PC-3 (cell line): ENCODE results near the gene PAPPA. TPM values are rescaled to one million over a fixed set of nuclear protein-coding genes. Genes with fewer than 3 reads are reported as not detected.

Experiments used
- ATAC-seq: fragments of 200-7000 bp; cut with Tn5 transposase; 2 replicates; pipeline ENCODE4 v1.9.1; 2020; ENCODE audit warnings: mild to moderate bottlenecking, moderate library complexity
- BruUV-seq: library from RNA; stranded (reverse); fragments of 400-500 nt; replicated peaks from 2 replicates; lab custom pipeline; 2021; lab: Mats Ljungman, UMichigan
- CTCF ChIA-PET: fragments of 300-600 bp; sonication (Branson Sonifier 250); formaldehyde crosslinking; loops from one replicate; lab custom pipeline; 2022; ENCODE audit warnings: antibody characterized with exemption; lab: Charles Lee
- POLR2A ChIA-PET: fragments of 300-600 bp; sonication (Branson Sonifier 250); formaldehyde crosslinking; loops from one replicate; lab custom pipeline; 2022; ENCODE audit warnings: antibody characterized with exemption; ENCODE audit not compliant: unreplicated experiment; lab: Charles Lee
- DNase-seq: peaks from one replicate; pipeline ENCODE4 v3.0.0-alpha.2; 2015
- H2AFZ ChIP-seq: fragments of 300-600 bp; sonication (generic); 2 replicates; pipeline ENCODE4 v1.6.0; 2016; ENCODE audit warnings: antibody characterized with exemption, low read length
- H3F3A ChIP-seq: fragments of 300-600 bp; sonication (generic); one replicate; pipeline ENCODE4 v1.6.0; 2017; ENCODE audit warnings: antibody characterized with exemption, low read length, control low read depth, mild to moderate bottlenecking; ENCODE audit not compliant: unreplicated experiment
- H3K27ac ChIP-seq: fragments of 300-600 bp; sonication (generic); 2 replicates; pipeline ENCODE4 v1.5.1; 2016; ENCODE audit warnings: mild to moderate bottlenecking, low read length
- H3K27me3 ChIP-seq: fragments of 300-600 bp; sonication (generic); 2 replicates; pipeline ENCODE4 v1.6.1; 2016; ENCODE audit warnings: low read length, mixed read lengths
- H3K36me3 ChIP-seq: fragments of 300-600 bp; sonication (generic); 2 replicates; pipeline ENCODE4 v1.6.1; 2016; ENCODE audit warnings: low read depth, mixed run types, low read length, mixed read lengths
- H3K4me1 ChIP-seq: fragments of 300-600 bp; sonication (generic); 2 replicates; pipeline ENCODE4 v1.5.1; 2016; ENCODE audit warnings: low read length; ENCODE audit not compliant: insufficient read depth
- H3K4me2 ChIP-seq: fragments of 300-600 bp; sonication (generic); 2 replicates; pipeline ENCODE4 v1.6.0; 2016; ENCODE audit warnings: low read length
- H3K4me3 ChIP-seq: fragments of 300-600 bp; sonication (generic); 2 replicates; pipeline ENCODE4 v1.5.1; 2016; ENCODE audit warnings: mild to moderate bottlenecking, low read length, mixed read lengths
- H3K79me2 ChIP-seq: fragments of 300-600 bp; sonication (generic); 2 replicates; pipeline ENCODE4 v1.6.1; 2017; ENCODE audit warnings: low read length, mixed read lengths
- H3K9ac ChIP-seq: fragments of 300-600 bp; sonication (generic); 2 replicates; pipeline ENCODE4 v1.6.0; 2016; ENCODE audit warnings: mild to moderate bottlenecking, low read length
- H3K9me2 ChIP-seq: fragments of 300-600 bp; sonication (generic); replicated peaks from 2 replicates; pipeline ENCODE4 v1.6.1; 2016; ENCODE audit warnings: mixed run types, low read length, mixed read lengths
- H3K9me3 ChIP-seq: fragments of 300-600 bp; sonication (generic); 2 replicates; pipeline ENCODE4 v1.6.1; 2016; ENCODE audit warnings: low read length, mixed read lengths
- H4K20me1 ChIP-seq: fragments of 300-600 bp; sonication (generic); 2 replicates; pipeline ENCODE4 v1.6.1; 2016; ENCODE audit warnings: low read length, mixed read lengths
- EZH2 ChIP-seq: fragments of 300-600 bp; sonication (generic); IDR thresholded peaks from one replicate; pipeline ENCODE4 v1.6.1; 2017; ENCODE audit warnings: antibody characterized with exemption, mild to moderate bottlenecking, low read length; ENCODE audit not compliant: unreplicated experiment
- EZH2phosphoT487 ChIP-seq: fragments of 300-600 bp; sonication (generic); IDR thresholded peaks from 2 replicates; pipeline ENCODE4 v1.6.1; 2018; ENCODE audit warnings: mild to moderate bottlenecking, antibody characterized with exemption, low read length, borderline replicate concordance
- intact Hi-C: fragments of 100-400 bp; cut with micrococcal nuclease; formaldehyde crosslinking; loops from 2 replicates; pipeline ENCODE4 v1.9.0; 2023
- total RNA-seq: library from RNA; depleted of rRNA; stranded (reverse); fragments of >200 nt; gene quantifications from 2 replicates; pipeline ENCODE4 v1.2.3, GENCODE V29; 2014
- TF ChIP-seq, protein P1 (sequence below): fragments of 300-600 bp; sonication (generic); conservative IDR thresholded peaks from 2 replicates; pipeline ENCODE4 v1.5.1; 2017; ENCODE audit warnings: antibody characterized with exemption, low read depth, mild to moderate bottlenecking, low read length

The PAPPA gene
- total RNA-seq, 1 experiment from 2014 or later: not detected

- no peak overlapping the region for H3K27ac ChIP-seq
- H3K9me3 ChIP-seq: no peaks in the 10 kb centered on the region
- H3K4me3 ChIP-seq: no peak overlapping the region
- H3F3A ChIP-seq: no peaks in the 10 kb centered on the region
- no peak overlapping the region for H3K9ac ChIP-seq
- no peaks in the 10 kb centered on the region for H3K9me2 ChIP-seq
- H4K20me1 ChIP-seq: no peaks in the 10 kb centered on the region
- no peaks in the 10 kb centered on the region for H3K27me3 ChIP-seq
- no peak for TF ChIP-seq EZH2
- no peak for TF ChIP-seq EZH2phosphoT487
- TF ChIP-seq, protein P1, sequence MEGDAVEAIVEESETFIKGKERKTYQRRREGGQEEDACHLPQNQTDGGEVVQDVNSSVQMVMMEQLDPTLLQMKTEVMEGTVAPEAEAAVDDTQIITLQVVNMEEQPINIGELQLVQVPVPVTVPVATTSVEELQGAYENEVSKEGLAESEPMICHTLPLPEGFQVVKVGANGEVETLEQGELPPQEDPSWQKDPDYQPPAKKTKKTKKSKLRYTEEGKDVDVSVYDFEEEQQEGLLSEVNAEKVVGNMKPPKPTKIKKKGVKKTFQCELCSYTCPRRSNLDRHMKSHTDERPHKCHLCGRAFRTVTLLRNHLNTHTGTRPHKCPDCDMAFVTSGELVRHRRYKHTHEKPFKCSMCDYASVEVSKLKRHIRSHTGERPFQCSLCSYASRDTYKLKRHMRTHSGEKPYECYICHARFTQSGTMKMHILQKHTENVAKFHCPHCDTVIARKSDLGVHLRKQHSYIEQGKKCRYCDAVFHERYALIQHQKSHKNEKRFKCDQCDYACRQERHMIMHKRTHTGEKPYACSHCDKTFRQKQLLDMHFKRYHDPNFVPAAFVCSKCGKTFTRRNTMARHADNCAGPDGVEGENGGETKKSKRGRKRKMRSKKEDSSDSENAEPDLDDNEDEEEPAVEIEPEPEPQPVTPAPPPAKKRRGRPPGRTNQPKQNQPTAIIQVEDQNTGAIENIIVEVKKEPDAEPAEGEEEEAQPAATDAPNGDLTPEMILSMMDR: no peak
- H3K36me3 ChIP-seq: no peaks in the 10 kb centered on the region
- no peaks in the 10 kb centered on the region for H3K4me1 ChIP-seq
- ChIA-PET POLR2A (no interaction called here), CTCF (no interaction called here)
- ATAC-seq (no peak), DNase-seq (no peak)
- no peak overlapping the region for H2AFZ ChIP-seq
- no TSS peak for BruUV-seq
- intact Hi-C loops: no loop called here
- no peak overlapping the region for H3K4me2 ChIP-seq
- H3K79me2 ChIP-seq: no peaks in the 10 kb centered on the region
Measured at GRCh38 chr9:116409129-116409528, 255.5 kb downstream of the PAPPA start.

- Histone ChIP-seq H3K9ac (no peak overlapping the region), H2AFZ (no peak overlapping the region), H3K4me1 (no peaks in the 10 kb centered on the region), H3K36me3 (no peaks in the 10 kb centered on the region), H3K9me3 (no peaks in the 10 kb centered on the region), H3K9me2 (no peaks in the 10 kb centered on the region), H4K20me1 (no peaks in the 10 kb centered on the region), H3K4me3 (no peak overlapping the region), H3K4me2 (no peak overlapping the region), H3K79me2 (no peaks in the 10 kb centered on the region), H3F3A (no peaks in the 10 kb centered on the region), H3K27ac (no peak overlapping the region), H3K27me3 (no peaks in the 10 kb centered on the region)
- BruUV-seq: no TSS peak
- ChIA-PET POLR2A (no interaction called here), CTCF (no interaction called here)
- ATAC-seq (no peak), DNase-seq (no peak)
- no peak for TF ChIP-seq EZH2phosphoT487
- intact Hi-C loops: no loop called here
Measured at GRCh38 chr9:116409638-116410037, 256.0 kb downstream of the PAPPA start.

DNA sequence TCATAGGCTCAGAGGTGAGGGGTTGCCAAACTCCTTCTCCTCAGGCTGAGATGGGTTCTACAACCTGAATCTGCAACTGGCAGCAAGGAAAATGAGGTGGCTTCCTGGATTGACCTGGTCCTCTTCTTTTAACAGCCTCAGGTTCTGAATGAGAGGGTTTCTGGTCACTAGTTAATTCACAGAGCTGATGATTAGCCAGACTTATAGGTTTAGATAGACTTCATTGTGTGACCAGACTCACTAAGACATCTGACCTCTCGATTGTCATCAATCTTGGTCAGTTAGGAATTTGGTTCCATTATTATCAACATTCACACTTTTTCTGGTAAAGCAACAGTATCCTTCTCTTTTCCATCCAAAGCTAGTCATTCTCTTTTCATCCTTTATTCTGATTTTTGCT is 257.9 kb downstream of the PAPPA start:
- POLR2A ChIA-PET: no interaction called here
- intact Hi-C loops: no loop called here
- BruUV-seq: no TSS peak
- no peak overlapping the region for H3K4me2 ChIP-seq
- H3K9ac ChIP-seq: no peak overlapping the region
- CTCF ChIA-PET: no interaction called here
- TF ChIP-seq EZH2: no peak
- TF ChIP-seq, protein P1: no peak
- TF ChIP-seq EZH2phosphoT487: no peak
- H3K27me3 ChIP-seq: no peaks in the 10 kb centered on the region
- no peaks in the 10 kb centered on the region for H4K20me1 ChIP-seq
- no peaks in the 10 kb centered on the region for H3F3A ChIP-seq
- no peaks in the 10 kb centered on the region for H3K36me3 ChIP-seq
- ATAC-seq: no peak
- no peaks in the 10 kb centered on the region for H3K9me2 ChIP-seq
- no peak overlapping the region for H3K4me3 ChIP-seq
- no peak overlapping the region for H3K27ac ChIP-seq
- no peaks in the 10 kb centered on the region for H3K9me3 ChIP-seq
- no peaks in the 10 kb centered on the region for H3K4me1 ChIP-seq
- no peak for DNase-seq
- H2AFZ ChIP-seq: no peak overlapping the region
- H3K79me2 ChIP-seq: no peaks in the 10 kb centered on the region
